ENCODE measurements around the gene FARP1. TPM values are rescaled to one million over a fixed set of nuclear protein-coding genes. Genes with fewer than 3 reads are reported as not detected.

The FARP1 gene
- total RNA-seq, 1 donor from 2014 or later: 110 TPM

DNA sequence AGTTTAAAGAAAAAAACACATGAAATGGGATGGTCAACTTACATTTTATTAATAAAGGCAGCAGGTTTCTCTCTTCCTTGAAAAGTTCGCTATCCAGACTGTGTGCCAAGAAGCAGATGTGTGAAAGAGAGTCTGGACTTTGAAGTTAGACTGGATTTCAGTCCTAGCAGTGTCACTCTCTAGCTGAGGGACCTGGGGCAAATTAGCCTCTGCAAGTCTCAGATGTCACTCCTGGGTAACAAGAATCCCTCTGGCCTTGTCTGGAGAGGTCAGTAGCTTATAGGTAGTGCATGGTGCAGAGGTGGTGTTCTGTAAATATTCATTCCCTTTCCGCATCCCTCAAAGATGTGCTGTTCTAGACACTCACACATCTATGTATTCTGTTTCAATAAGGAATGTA is 221.8 kb downstream of the FARP1 start:
- H3K4me1 ChIP-seq: no peaks in the 10 kb centered on the region
- DNase-seq (no peak), ATAC-seq (no peak)
- intact Hi-C loops (cut with DNase I): no loop called here
- H3K36me3 ChIP-seq: peaks cover 7% of the 10 kb centered on the region
- no peak for TF ChIP-seq CTCF (IDR thresholded peaks at IDR 0.05)
- H3K27me3 ChIP-seq (ENCODE audit: low read depth): no peaks in the 10 kb centered on the region
- H3K27ac ChIP-seq: no peak overlapping the region
- H3K4me3 ChIP-seq: no peak overlapping the region
- no peaks in the 10 kb centered on the region for H3K9me3 ChIP-seq

DNA sequence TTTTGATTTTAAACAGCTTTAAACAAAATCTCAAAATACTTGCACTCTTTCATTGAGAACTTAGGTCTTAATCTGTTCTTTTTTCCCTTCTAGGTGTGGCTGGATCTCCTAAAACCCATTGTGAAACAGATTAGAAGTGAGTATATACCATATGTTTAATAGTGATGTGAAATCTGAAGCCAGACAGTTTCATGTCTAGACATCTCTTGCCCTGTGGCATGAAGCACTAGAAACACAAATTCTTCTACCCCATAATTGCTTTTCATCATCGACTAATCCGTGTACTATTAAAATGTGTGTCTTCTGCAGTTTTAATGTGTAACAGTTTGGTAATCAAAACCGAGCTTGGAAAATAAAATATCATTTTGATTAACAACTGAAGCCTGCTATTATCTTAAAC is 222.4 kb downstream of the FARP1 start:
- Histone ChIP-seq H3K27me3 (ENCODE audit: low read depth) (no peaks in the 10 kb centered on the region), H3K27ac (no peak overlapping the region)
- intact Hi-C loops (cut with DNase I): no loop called here

DNA sequence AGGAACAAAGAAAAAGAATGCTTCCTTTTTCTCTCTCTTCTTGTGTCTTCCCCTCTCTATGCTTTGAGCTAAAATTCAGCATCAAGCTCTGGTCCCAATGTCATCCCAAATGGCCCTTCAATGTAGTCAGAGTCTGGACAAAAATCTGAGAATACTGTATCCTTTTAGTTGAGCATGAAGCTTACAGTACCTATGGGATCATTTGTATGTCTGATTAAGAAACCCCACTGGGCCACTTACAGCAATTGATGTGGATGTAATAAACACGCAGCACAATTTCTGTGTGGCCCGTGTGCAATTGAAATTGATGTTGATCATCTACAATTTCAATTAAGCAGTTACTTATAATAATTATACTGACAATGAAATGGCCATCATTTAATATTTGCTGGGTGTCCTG is 223.1 kb downstream of the FARP1 start:
- intact Hi-C loops (cut with DNase I): no loop called here
- H3K4me1 ChIP-seq: no peaks in the 10 kb centered on the region
- no peak overlapping the region for H3K4me3 ChIP-seq
- no peak for ATAC-seq
- no peak overlapping the region for H3K27ac ChIP-seq
- DNase-seq: no peak
- H3K36me3 ChIP-seq: peaks cover 7% of the 10 kb centered on the region
- H3K9me3 ChIP-seq: no peaks in the 10 kb centered on the region
- H3K27me3 ChIP-seq (ENCODE audit: low read depth): no peaks in the 10 kb centered on the region
- no peak for TF ChIP-seq CTCF (IDR thresholded peaks at IDR 0.05)

More for the DNA sequence above, 222.4 kb downstream of the FARP1 start:
- DNase-seq (no peak), ATAC-seq (no peak)
- TF ChIP-seq CTCF (IDR thresholded peaks at IDR 0.05): no peak
- Histone ChIP-seq H3K9me3 (no peaks in the 10 kb centered on the region), H3K36me3 (peaks cover 7% of the 10 kb centered on the region), H3K4me1 (no peaks in the 10 kb centered on the region), H3K4me3 (no peak overlapping the region)

DNA sequence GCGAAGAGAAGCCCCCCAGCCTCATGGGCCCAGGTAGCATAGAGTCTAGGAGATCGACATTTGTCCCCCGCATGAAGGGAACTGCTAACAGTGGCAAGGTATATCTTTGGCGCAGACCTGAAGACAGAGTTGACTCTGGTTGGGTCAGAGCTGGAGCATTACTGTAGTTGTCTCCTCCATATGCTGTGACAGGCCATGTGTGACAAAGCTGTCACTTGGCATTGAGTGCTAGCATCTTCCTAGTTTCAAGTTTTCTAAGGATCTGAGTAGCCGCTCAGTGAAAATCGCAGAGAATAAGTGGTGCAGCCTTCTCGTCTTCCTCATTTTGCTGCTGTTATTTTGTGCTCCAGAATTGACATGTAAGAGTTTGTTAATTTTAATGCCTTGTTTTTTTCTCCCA is 223.5 kb downstream of the FARP1 start:
- Histone ChIP-seq H3K4me3 (no peak overlapping the region), H3K36me3 (peaks cover 7% of the 10 kb centered on the region), H3K9me3 (no peaks in the 10 kb centered on the region), H3K27me3 (ENCODE audit: low read depth) (no peaks in the 10 kb centered on the region), H3K4me1 (peaks cover 2% of the 10 kb centered on the region), H3K27ac (no peak overlapping the region)
- ATAC-seq (no peak), DNase-seq (no peak)
- intact Hi-C loops (cut with DNase I): no loop called here
- TF ChIP-seq CTCF (IDR thresholded peaks at IDR 0.05): no peak

- no peak overlapping the region for H3K27ac ChIP-seq
- peaks cover 5% of the 10 kb centered on the region for H3K4me1 ChIP-seq
These were observed 224.1 kb downstream of the FARP1 start for GRCh38 chr13:98366959-98367358.

More at GRCh38 chr13:98366959-98367358, 224.1 kb downstream of the FARP1 start:
- DNase-seq (no peak), ATAC-seq (no peak)
- intact Hi-C loops (cut with DNase I): no loop called here
- Histone ChIP-seq H3K4me3 (no peak overlapping the region), H3K27me3 (ENCODE audit: low read depth) (no peaks in the 10 kb centered on the region), H3K36me3 (peaks cover 7% of the 10 kb centered on the region), H3K9me3 (no peaks in the 10 kb centered on the region)
- no peak for TF ChIP-seq CTCF (IDR thresholded peaks at IDR 0.05)

All from lower lobe of right lung (tissue), 2 donors.